Gastrocnemius medialis (tissue), 4 donors: ENCODE data around the gene UMAD1.

Experiments used
- POLR2A ChIP-seq, 2 donors: fragments of 450-650 bp; IDR thresholded peaks; one replicate each; pipeline ENCODE4 v1.6.1; 2017; ENCODE audit warnings: antibody characterized with exemption in 2 of 2, mild to moderate bottlenecking in 2 of 2, moderate library complexity in 2 of 2
- TF ChIP-seq, protein P1 (sequence below), 5 experiments: fragments of 450-650 bp in 3 of 5; fragments of 200-600 bp in 2 of 5; sonication (generic) in 2 of 5; IDR thresholded peaks in 4 of 5; conservative IDR thresholded peaks in 1 of 5; 1 replicate in 4 of 5; 2 replicates in 1 of 5; pipeline ENCODE4 v1.5.1; 2016 to 2019; ENCODE audit warnings: antibody characterized with exemption in 5 of 5, mild to moderate bottlenecking in 3 of 5, moderate library complexity in 3 of 5

DNA sequence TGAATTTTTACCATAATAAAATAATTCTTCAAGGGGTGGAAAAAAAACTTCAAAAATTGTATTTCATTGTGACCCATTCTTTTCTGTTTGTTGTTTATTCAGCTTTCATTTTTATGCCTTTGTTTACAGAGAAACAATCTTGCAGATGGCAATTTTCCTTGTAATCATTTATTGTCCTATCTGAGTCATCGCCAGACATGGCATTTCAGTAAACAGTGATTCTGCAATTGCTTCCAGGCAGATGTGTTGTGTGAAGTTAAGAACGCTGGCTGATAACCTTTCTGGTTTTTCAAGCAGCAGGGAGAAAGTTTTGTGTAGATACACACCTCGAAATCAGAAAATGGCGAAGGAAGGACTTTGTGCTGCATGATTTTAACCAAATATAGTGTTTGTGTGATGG, 158.6 kb downstream of the UMAD1 start:
- TF ChIP-seq, protein P1, sequence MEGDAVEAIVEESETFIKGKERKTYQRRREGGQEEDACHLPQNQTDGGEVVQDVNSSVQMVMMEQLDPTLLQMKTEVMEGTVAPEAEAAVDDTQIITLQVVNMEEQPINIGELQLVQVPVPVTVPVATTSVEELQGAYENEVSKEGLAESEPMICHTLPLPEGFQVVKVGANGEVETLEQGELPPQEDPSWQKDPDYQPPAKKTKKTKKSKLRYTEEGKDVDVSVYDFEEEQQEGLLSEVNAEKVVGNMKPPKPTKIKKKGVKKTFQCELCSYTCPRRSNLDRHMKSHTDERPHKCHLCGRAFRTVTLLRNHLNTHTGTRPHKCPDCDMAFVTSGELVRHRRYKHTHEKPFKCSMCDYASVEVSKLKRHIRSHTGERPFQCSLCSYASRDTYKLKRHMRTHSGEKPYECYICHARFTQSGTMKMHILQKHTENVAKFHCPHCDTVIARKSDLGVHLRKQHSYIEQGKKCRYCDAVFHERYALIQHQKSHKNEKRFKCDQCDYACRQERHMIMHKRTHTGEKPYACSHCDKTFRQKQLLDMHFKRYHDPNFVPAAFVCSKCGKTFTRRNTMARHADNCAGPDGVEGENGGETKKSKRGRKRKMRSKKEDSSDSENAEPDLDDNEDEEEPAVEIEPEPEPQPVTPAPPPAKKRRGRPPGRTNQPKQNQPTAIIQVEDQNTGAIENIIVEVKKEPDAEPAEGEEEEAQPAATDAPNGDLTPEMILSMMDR (IDR thresholded peaks at IDR 0.05 in 4 of 5, conservative IDR thresholded peaks at IDR 0.05 in 1 of 5): no peak
- no peak for TF ChIP-seq POLR2A (IDR thresholded peaks at IDR 0.05)
